GM18858 (cell line): ENCODE results near the gene TAF9.
A peak's percentile ranks its signal among the peaks of the same experiment; 100 is the strongest.
"Not testable (repeated sequence)": the region's sequence is repeated elsewhere in the genome, so short reads cannot be mapped to it uniquely, and the experiment has no call there.

ENCODE experiments used
- ATAC-seq: cut with Tn5 transposase; IDR thresholded peaks from one replicate; pipeline ENCODE4 v1.9.1; 2021; ENCODE audit not compliant: unreplicated experiment

TAF9 gene

GRCh38 chr5:69369340-69370121 lies at the start of gene TAF9, which contains the start of the genes AK6 and RAD17:
Gene TAF9 (minus strand): TSS chr5:69369520. CDS start chr5:69365737, 3,783 bp downstream.
Gene AK6 (minus strand): TSS chr5:69369520. CDS start chr5:69369490, 30 bp downstream.
Gene RAD17 (plus strand): TSS chr5:69369818. CDS start chr5:69372209, 2,391 bp downstream.
- peak; percentile 75 for ATAC-seq

- no peak for ATAC-seq
Measured at GRCh38 chr5:69418554-69418953, 49.2 kb upstream of the TAF9 start.

GRCh38 chr5:69416699-69417098 lies 47.4 kb upstream of the TAF9 start:
- ATAC-seq, result no peak

- no peak for ATAC-seq
Measured at GRCh38 chr5:69416180-69416579, 46.9 kb upstream of the TAF9 start.

- no peak for ATAC-seq
Measured at GRCh38 chr5:69415584-69415958, 46.3 kb upstream of the TAF9 start.

- ATAC-seq, result no peak
Measured at GRCh38 chr5:69414885-69415583, 45.7 kb upstream of the TAF9 start, which contains the start of gene MARVELD2. Gene MARVELD2 (plus strand): TSS chr5:69415116. CDS start chr5:69419386, 4,270 bp downstream.

- ATAC-seq, result no peak
Measured at GRCh38 chr5:69404659-69405330, 35.5 kb upstream of the TAF9 start.

- ATAC-seq, result no peak
Measured at GRCh38 chr5:69378376-69378775, 9.1 kb upstream of the TAF9 start.

GRCh38 chr5:69374911-69375446 lies 5.7 kb upstream of the TAF9 start:
- peak; percentile 64 for ATAC-seq

GRCh38 chr5:69372394-69372793 lies 3.1 kb upstream of the TAF9 start:
- ATAC-seq, result no peak

GRCh38 chr5:69370335-69370734 lies 1.0 kb upstream of the TAF9 start:
- not testable (repeated sequence) for ATAC-seq

- peak; percentile 19 for ATAC-seq
Measured at GRCh38 chr5:69368458-69369339, 621 bp downstream of the TAF9 start.

- no peak for ATAC-seq
Measured at GRCh38 chr5:69367697-69368279, 1.5 kb downstream of the TAF9 start.

GRCh38 chr5:69364850-69365249 lies 4.5 kb downstream of the TAF9 start:
- ATAC-seq, result no peak

- ATAC-seq, result no peak
Measured at GRCh38 chr5:69364414-69364813, 4.9 kb downstream of the TAF9 start.

GRCh38 chr5:69360442-69360841 lies 8.9 kb downstream of the TAF9 start:
- no peak for ATAC-seq

GRCh38 chr5:69359699-69360098 lies 9.6 kb downstream of the TAF9 start:
- ATAC-seq, result no peak

GRCh38 chr5:69350664-69351063 lies 18.7 kb downstream of the TAF9 start:
- no peak for ATAC-seq

- ATAC-seq, result no peak
Measured at GRCh38 chr5:69343083-69343482, 26.2 kb downstream of the TAF9 start.
